Activated CD8-positive, alpha-beta memory T cell treated with anti-CD3 and anti-CD28 coated beads for 48 hours (primary cell): ENCODE data around the gene RNF183.
"Not testable (repeated sequence)": the region's sequence is repeated elsewhere in the genome, so short reads cannot be mapped to it uniquely, and the experiment has no call there.

Source experiments
- DNase-seq, 3 experiments: peaks; one replicate each; pipeline ENCODE4 v3.0.0-alpha.2; 2020; ENCODE audit warnings: low read depth in 2 of 3, low spot score in 2 of 3

RNF183 gene

DNA sequence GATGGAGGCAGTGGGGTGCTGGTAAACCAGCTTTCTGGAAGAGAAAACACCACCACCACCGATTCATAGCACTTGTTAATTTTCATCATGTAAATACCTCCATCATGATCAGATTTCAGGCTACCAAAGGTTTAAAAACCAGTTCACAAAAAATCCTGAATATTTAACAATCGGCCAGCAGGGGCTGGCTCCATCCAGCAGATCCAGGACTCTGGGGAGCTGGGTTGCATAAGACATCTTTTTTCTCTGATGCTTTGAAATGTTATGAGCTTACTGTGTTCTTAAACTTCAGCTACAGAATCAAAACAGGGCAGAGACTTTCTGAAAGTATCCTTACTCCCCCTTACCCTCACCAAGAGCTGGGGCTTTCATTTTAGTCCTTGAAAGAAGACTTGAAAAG, 14.6 kb upstream of the RNF183 start:
- no peak for DNase-seq

- no peak for DNase-seq
Measured at GRCh38 chr9:113316030-113316429, 12.9 kb upstream of the RNF183 start.

DNA sequence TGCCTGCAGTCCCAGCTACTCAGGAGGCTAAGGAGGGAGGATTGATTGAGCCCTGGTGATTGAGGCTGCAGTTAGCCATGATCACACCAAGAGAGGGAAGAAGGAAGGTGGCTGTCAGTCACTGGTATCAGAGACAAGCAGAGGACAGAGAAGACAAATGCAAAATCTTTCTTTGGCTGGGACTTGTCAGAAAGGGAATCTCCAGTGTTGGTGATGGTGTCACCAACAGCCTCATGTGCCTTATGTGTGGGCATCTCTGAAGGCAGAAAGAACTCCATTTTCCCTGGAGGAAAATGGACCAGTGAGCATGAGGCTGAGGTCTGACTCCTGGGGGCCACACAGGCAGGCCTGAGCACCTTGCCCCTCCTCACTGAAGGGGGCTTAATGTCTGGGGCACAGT, 12.1 kb upstream of the RNF183 start:
- no peak for DNase-seq

DNA sequence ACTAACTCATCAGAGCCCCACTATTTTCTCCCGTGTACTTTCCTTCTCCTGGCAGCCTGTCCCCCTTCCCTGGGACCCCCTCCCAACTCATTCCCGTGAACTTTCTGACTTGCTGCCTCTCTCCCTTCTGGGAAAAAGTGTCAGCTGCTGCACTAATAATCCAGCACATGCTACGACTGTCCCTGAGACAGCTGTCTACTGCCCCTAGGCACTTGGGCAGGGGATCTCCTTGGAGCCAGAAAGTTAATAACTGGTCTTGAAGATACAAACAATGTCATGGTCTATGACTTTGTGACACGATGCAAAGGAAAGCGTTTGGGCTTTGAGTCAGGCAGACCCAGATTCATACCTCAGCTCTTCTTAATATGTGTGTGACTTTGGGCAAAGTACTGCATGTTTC, 10.1 kb upstream of the RNF183 start:
- DNase-seq = no peak

GRCh38 chr9:113311961-113312360, 8.8 kb upstream of the RNF183 start:
- no peak for DNase-seq

- no peak for DNase-seq
Measured at GRCh38 chr9:113310538-113310937, 7.4 kb upstream of the RNF183 start.

DNA sequence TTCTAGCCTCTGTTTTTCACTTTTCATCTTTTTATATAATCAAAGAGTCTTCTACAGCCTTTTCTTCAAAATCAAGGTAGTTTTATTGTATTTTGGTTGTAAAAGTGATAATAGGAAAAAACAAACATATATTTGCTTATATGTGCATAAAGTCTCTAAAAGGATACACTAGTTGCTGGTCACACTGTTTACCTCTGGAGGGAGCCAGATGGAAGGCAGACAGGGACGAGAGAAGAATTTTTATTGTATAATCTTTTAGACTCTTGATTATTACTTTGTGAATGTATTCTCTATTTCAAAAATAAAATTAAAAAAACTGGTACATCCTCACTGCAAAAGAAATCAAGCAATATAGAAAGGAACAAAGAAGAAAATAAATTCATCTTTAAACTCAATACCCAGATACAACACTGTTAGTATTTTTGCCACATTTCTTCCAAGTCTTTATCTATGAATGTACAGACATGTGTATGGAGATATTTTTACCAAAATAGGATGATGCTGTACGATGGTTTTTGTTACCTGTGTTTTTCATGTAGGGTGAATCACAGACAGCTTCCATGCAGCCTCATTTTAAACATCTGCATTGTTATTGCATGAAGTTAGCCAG, 6.1 kb upstream of the RNF183 start:
- DNase-seq = no peak

GRCh38 chr9:113307396-113307975, 4.3 kb upstream of the RNF183 start:
- DNase-seq = no peak

GRCh38 chr9:113306566-113306965, 3.4 kb upstream of the RNF183 start:
- DNase-seq = no peak

DNA sequence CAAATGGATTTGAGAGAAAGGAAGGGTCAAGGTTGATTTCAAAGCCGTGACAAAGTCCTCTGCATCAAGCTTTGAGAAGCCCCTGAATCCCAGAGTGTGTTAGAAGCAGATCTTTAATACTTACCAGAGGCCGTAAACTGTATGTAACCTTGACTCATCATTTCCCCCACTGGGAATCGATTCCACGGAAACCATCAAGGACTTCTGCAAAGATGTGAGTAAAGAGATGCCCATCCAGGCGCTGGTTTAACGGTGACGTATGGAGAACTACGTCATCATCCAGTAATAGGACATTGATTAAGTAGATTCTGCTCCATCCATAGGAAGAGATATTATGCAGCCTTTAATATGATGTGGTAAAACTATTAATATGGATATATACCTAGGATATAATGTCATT, 1.6 kb downstream of the RNF183 start:
- no peak for DNase-seq

- no peak for DNase-seq
Measured at GRCh38 chr9:113299800-113300292, 3.3 kb downstream of the RNF183 start.

GRCh38 chr9:113298924-113299770, 4.0 kb downstream of the RNF183 start:
- no peak for DNase-seq

- DNase-seq = no peak
Measured at GRCh38 chr9:113298311-113298710, 4.9 kb downstream of the RNF183 start.

DNA sequence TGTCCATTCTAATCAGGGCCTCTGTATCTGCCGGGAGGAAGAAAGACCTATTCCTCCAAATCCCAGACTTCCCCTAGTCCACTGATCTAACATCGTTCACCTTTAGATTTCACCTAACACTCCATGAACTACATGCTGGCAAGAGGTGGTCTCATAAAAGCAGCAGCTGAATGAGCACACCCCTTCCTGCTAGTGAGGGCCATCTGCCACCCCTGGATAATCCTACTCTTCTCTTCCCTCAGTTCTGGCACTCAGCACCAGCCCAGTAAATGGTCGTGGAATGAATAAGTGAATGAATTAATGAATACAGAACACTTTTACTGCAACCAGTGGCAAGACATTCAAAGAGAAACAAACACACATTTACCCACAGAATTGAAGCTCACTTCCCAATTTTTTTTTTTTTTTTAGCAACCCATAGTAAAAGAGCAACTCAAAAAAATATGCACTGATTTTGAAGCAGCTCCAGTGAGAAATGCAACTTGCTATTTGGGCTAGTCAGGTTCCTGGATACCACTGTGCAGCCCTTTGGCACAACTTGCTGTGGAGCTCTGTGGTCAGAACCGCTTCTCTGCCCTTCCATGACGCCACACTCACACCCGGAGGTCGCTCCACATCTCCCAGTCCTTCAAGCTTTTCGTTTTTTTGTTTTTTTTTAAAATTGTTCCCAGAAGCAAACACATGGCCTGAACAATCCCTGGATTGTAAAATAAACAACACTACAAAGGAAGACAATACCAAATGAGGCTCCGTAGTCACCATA, 6.2 kb downstream of the RNF183 start:
- no peak for DNase-seq

- not testable (repeated sequence) for DNase-seq
Measured at GRCh38 chr9:113296247-113296646, 6.9 kb downstream of the RNF183 start.

DNA sequence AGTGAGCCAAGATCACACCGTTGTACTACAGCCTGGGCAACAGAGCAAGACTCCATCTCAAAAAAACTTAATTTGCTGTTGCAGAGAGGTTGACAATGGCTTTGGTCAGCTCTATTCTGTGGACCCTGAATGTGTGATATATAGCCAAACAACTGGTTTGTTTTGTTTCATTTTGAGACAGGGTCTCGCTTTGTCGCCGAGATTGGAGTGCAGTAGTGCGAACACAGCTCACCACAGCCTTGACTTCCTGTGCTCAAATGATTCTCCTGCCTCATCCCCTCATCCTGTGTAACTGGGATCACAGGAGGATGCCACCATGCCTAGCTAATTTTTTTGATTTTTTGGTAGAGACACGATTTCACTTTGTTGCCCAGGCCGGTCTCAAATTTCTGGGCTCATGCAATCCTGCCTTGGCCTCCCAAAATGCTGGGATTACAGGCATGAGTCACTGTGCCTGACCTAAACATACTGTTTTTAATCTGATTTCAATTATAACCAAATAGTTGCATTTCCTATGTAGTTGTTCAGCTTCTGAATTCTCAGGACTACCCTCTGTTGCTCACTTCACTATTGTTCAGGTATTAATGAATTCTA, 9.8 kb downstream of the RNF183 start:
- DNase-seq = no peak

GRCh38 chr9:113290052-113290607, 13.0 kb downstream of the RNF183 start:
- no peak for DNase-seq

GRCh38 chr9:113289091-113289490, 14.1 kb downstream of the RNF183 start:
- no peak for DNase-seq

DNA sequence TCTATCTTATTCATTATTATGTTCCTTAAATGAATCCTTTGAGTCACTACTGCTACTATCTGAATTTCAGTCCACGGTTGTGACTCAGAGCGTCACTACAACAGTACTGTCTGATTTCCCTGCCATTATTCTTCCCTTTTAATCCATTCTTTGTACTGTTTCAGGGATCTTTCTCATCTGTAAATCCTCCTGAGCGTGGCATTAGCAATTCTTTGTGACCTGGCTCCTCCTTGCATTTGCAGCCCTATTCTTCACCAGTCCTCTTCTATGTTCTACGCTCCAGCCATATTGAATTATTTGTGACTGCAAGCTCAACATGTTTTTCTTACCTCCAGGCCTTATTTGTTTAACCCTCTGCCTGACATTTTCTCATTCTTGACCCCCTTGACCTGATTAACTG, 21.8 kb downstream of the RNF183 start:
- DNase-seq = no peak

DNA sequence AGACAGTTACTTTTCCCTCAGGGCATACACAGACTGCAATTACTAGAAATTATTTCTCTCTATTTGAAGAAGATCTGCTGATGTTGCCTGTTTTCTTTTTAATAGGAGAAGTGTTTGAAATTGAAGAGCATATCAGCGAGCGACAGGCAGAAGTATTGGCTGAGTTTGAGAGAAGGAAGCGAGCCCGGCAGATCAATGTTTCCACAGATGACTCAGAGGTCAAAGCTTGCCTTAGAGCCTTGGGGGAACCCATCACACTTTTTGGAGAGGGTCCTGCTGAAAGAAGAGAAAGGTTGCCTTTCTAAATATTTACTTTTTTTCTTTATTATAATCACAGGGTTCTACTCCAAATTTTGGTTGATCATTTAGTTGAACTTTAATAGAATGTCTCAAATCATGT, 24.3 kb downstream of the RNF183 start:
- DNase-seq = no peak
